Kidney epithelial cell (primary cell): ENCODE measurements around the gene HSPBP1. TPM values are rescaled to one million over a fixed set of nuclear protein-coding genes. Genes with fewer than 3 reads are reported as not detected.

Source experiments
- DNase-seq: peaks from one replicate; pipeline ENCODE4 v3.0.0-alpha.2; 2010; ENCODE audit warnings: low read depth
- H3K27me3 ChIP-seq: 2 replicates; pipeline ENCODE4 v1.6.0; 2011; ENCODE audit warnings: low read length; ENCODE audit not compliant: control insufficient read depth, insufficient read depth
- H3K36me3 ChIP-seq: 2 replicates; pipeline ENCODE4 v1.5.1; 2011; ENCODE audit warnings: low read length; ENCODE audit not compliant: control insufficient read depth, insufficient read depth
- H3K4me3 ChIP-seq: 2 replicates; pipeline ENCODE4 v1.5.1; 2011; ENCODE audit warnings: low read depth, mild to moderate bottlenecking, control low read depth, low read length
- total RNA-seq: library from RNA; depleted of rRNA; stranded (reverse); fragments of >200 nt; gene quantifications from 2 replicates; pipeline ENCODE4 v1.2.3, GENCODE V29; 2015
- TF ChIP-seq, protein P1 (sequence below): IDR thresholded peaks from 2 replicates; pipeline ENCODE4 v1.5.1; 2011; ENCODE audit warnings: mild to moderate bottlenecking, moderate library complexity, low read length, control low read depth, inconsistent platforms; ENCODE audit not compliant: insufficient read depth, poor library complexity, severe bottlenecking

HSPBP1 gene
- total RNA-seq, 1 donor from 2014 or later: 64.3 TPM

DNA sequence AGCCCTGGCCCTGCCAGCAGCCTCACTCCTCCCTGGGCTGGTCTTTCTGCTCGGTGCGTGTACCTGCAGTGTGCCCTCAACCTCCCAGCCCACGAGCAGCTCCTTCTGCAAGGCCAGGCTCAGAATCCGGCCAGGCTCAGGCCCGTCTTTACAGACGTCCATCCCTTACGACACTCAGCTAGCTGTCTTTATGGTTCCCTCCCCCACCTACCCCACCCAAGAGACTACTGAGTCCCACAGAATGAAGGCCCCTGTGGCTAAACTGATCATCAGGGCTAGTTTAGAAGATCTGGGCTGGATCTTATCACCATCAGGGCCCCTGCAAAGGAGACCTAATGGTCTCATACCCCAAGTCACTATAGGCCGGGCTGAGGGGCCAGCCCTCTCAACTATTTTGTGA lies 34.5 kb upstream of the HSPBP1 start:
- Histone ChIP-seq H3K36me3 (no peaks in the 10 kb centered on the region), H3K4me3 (no peak overlapping the region), H3K27me3 (peaks cover 2% of the 10 kb centered on the region)
- TF ChIP-seq, protein P1, sequence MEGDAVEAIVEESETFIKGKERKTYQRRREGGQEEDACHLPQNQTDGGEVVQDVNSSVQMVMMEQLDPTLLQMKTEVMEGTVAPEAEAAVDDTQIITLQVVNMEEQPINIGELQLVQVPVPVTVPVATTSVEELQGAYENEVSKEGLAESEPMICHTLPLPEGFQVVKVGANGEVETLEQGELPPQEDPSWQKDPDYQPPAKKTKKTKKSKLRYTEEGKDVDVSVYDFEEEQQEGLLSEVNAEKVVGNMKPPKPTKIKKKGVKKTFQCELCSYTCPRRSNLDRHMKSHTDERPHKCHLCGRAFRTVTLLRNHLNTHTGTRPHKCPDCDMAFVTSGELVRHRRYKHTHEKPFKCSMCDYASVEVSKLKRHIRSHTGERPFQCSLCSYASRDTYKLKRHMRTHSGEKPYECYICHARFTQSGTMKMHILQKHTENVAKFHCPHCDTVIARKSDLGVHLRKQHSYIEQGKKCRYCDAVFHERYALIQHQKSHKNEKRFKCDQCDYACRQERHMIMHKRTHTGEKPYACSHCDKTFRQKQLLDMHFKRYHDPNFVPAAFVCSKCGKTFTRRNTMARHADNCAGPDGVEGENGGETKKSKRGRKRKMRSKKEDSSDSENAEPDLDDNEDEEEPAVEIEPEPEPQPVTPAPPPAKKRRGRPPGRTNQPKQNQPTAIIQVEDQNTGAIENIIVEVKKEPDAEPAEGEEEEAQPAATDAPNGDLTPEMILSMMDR: no peak
- no peak for DNase-seq

DNA sequence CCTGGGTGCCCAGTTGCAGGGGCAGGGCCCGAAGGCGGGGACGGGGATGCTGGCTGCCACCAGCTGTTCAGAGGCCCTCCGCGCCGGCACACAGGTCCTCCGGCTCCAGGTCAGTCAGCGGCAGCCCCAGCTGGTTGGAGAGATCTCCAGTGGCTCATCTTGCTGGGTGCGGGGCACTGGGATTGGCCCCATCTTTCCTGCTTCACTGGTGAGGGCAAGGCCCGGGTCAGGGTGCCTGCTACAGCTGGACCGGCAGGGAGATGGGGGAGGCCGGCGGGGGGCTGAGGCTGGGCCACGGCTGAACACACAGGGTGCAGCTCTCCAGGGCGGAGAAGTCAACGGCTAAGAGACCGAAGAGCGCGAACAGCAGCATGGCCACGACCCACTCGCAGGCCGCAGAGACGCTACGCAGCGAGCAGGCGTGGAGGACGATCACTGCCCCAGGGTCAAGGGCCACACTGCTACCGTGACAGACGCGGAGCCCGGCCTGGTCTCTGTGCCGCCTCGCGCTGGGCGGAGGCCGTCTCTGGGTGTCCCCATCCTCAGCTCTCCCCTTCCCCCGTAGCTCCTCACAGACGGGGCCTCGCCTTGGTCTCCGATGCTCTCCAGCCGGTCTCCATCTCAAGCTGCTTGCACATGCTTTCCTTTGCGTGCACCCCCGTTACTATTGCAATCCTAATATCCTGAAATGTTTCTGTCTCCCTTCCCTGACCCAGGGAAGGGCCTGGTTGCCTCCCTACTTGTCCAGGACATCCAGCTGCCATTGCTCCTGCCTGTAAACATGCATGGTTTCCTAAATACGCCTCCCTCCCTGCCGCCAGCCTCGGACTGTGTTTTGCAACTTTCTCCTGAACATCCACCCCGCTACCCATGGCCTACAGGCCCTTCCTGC lies 33.0 kb upstream of the HSPBP1 start:
- H3K4me3 ChIP-seq: no peak overlapping the region

DNA sequence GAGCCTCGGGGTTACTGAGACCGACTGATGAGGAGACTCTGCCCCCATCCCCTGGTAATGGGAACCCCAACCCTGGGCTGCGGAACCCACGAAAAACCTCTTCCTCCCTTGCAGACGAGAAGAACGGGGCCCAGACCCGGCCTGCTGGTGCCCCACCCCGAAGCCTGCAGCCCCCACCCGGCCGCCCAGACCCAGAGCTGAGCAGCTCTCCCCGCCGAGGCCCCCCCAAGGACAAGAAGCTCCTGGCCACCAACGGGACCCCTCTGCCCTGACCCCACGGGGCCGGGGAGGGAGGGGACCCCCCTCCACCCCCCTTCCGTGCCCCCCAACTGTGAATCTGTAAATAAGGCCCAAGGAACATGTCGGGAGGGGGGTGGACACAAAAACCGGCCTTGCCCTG lies 31.9 kb upstream of the HSPBP1 start:
- no peak for DNase-seq
- Histone ChIP-seq H3K4me3 (no peak overlapping the region), H3K27me3 (peaks cover 2% of the 10 kb centered on the region), H3K36me3 (no peaks in the 10 kb centered on the region)
- TF ChIP-seq, protein P1: no peak

More for the DNA sequence above, 33.0 kb upstream of the HSPBP1 start:
- peaks cover 2% of the 10 kb centered on the region for H3K27me3 ChIP-seq
- DNase-seq: no peak
- TF ChIP-seq, protein P1: no peak
- H3K36me3 ChIP-seq: no peaks in the 10 kb centered on the region

DNA sequence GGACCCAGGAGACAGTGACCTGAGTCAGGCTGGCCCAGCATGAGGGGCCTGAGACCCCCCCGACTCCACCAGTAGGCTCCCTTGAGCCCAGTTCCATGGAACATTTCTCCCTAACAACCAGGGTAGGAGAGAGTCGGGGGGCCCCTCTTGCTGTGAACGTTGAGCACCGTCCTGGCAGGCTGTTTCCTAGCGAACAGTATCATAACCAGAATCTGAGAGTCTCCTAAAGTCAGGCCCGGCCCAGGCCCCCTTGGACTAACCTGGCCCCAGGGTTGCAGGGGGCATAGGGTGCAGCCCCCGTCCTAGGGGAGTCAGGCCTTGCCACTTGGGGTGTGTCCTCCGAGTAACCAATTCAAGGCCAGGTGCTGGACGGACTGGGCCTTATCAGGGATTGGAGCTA lies 31.5 kb upstream of the HSPBP1 start:
- TF ChIP-seq, protein P1: no peak

DNA sequence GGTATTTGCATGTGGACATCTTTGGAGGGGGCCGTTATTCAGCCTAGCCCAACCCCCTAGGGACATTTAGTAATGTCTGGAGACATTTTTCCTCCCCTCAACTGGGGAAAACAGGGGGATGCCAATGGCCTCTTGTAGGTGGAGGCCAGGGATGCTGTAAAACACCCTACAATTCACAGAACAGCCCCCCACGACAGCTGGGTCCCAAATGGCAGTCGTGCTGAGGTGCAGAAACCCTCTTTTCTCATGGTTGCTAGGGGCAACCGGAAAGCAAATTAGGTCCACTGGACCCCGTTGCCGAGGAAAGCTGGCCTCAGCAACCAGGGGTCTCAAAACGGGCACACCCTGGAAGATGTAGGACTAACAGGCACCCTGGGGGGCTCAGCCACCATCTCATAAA lies 30.6 kb upstream of the HSPBP1 start:
- DNase-seq: no peak
- Histone ChIP-seq H3K27me3 (peaks cover 2% of the 10 kb centered on the region), H3K4me3 (no peak overlapping the region), H3K36me3 (peaks cover 2% of the 10 kb centered on the region)
- TF ChIP-seq, protein P1: no peak

More for the DNA sequence above, 31.5 kb upstream of the HSPBP1 start:
- no peak for DNase-seq
- Histone ChIP-seq H3K27me3 (peaks cover 2% of the 10 kb centered on the region), H3K36me3 (no peaks in the 10 kb centered on the region), H3K4me3 (no peak overlapping the region)

DNA sequence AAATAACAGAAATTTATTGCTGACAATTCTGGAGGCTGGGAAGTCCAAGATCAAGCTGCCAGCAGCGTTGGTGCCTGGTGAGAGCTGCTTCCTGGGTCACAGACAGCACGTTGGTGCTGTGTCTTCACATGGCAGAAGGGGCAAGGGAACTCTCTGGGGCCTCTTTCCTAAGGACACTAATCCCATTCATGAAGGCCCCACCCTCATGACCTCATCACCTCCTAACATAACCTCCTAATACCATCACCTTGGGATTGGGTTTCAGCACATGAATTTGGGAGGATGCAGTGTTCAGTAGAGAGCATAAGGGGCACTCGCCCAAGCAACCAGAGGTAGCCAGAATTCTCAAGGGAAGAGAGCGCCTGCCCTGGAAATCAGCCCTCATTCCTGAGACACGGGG lies 29.5 kb upstream of the HSPBP1 start:
- H3K4me3 ChIP-seq: no peak overlapping the region
- no peak for DNase-seq
- H3K36me3 ChIP-seq: peaks cover 2% of the 10 kb centered on the region
- peaks cover 2% of the 10 kb centered on the region for H3K27me3 ChIP-seq
- TF ChIP-seq, protein P1: no peak
